HepG2 (cell line): ENCODE results near the gene ZNF222.

Experiments used
- CHD4 ChIP-seq: fragments of 200-600 bp; sonication (generic); IDR thresholded peaks from 2 replicates; pipeline ENCODE4 v1.7.0; 2017; ENCODE audit warnings: mild to moderate bottlenecking, low read length, borderline replicate concordance
- SKIL ChIP-seq: sonication (generic); formaldehyde crosslinking; IDR thresholded peaks from 2 replicates; pipeline ENCODE4 v1.8.0; 2022; ENCODE audit warnings: missing genetic modification reagents, mild to moderate bottlenecking, moderate library complexity, borderline replicate concordance
- STAG1 ChIP-seq: sonication (generic); formaldehyde crosslinking; IDR thresholded peaks from 2 replicates; pipeline ENCODE4 v1.4.0; 2020; ENCODE audit warnings: missing genetic modification reagents
- ZBTB34 ChIP-seq: sonication (generic); formaldehyde crosslinking; IDR thresholded peaks from 2 replicates; pipeline ENCODE4 v1.8.0; 2022; ENCODE audit warnings: mild to moderate bottlenecking, missing genetic modification reagents
- ZNF30 ChIP-seq: sonication (generic); formaldehyde crosslinking; IDR thresholded peaks from 2 replicates; pipeline ENCODE4 v1.5.0; 2020; ENCODE audit warnings: mild to moderate bottlenecking, missing genetic modification reagents

- TF ChIP-seq STAG1 (no peak), ZNF30 (no peak), CHD4 (no peak), SKIL (peak; percentile 25; the same call in 1 of the 2 replicates), ZBTB34 (CRISPR knock-in tag) (no peak)
Measured at GRCh38 chr19:44059229-44059628, 34.0 kb downstream of the ZNF222 start.
